ENCODE measurements around the gene CAMSAP1.

Gene CAMSAP1

GRCh38 chr9:135931349-135931820, 24.0 kb upstream of the CAMSAP1 start:
- TF ChIP-seq ZNF8 (CRISPR knock-in tag; IDR thresholded peaks at IDR 0.05) (no peak), CSDC2 (CRISPR knock-in tag; IDR thresholded peaks at IDR 0.05) (no peak)
- ATAC-seq, result no peak

GRCh38 chr9:135930446-135931345, 23.4 kb upstream of the CAMSAP1 start:
- no peak for TF ChIP-seq GLIS3 (CRISPR knock-in tag; IDR thresholded peaks at IDR 0.05)
- no peak for TF ChIP-seq ZNF8 (CRISPR knock-in tag; IDR thresholded peaks at IDR 0.05)
- ATAC-seq, result no peak

- no peak for ATAC-seq
- TF ChIP-seq ARNTL (CRISPR knock-in tag; IDR thresholded peaks at IDR 0.05; ENCODE audit: borderline replicate concordance, low read depth) (no peak), ESRRG (CRISPR knock-in tag; IDR thresholded peaks at IDR 0.05) (no peak), ZFP30 (CRISPR knock-in tag; IDR thresholded peaks at IDR 0.05) (no peak), ZFP3 (CRISPR knock-in tag; IDR thresholded peaks at IDR 0.05) (no peak), TCF4 (CRISPR knock-in tag; IDR thresholded peaks at IDR 0.05; ENCODE audit: borderline replicate concordance) (no peak), ISL1 (CRISPR knock-in tag; IDR thresholded peaks at IDR 0.05) (no peak), CSDC2 (CRISPR knock-in tag; IDR thresholded peaks at IDR 0.05) (no peak), POU6F1 (CRISPR knock-in tag; IDR thresholded peaks at IDR 0.05; ENCODE audit: borderline replicate concordance, low read depth) (no peak), ZC3H10 (CRISPR knock-in tag; IDR thresholded peaks at IDR 0.05) (no peak), PPARA (CRISPR knock-in tag; IDR thresholded peaks at IDR 0.05; ENCODE audit: borderline replicate concordance) (no peak), OSR1 (CRISPR knock-in tag; IDR thresholded peaks at IDR 0.05) (no peak), CSRNP3 (CRISPR knock-in tag; IDR thresholded peaks at IDR 0.05) (no peak), ZNF565 (CRISPR knock-in tag; conservative IDR thresholded peaks at IDR 0.05; ENCODE audit: low read depth) (no peak), GLIS3 (CRISPR knock-in tag; IDR thresholded peaks at IDR 0.05) (no peak), RARB (CRISPR knock-in tag; IDR thresholded peaks at IDR 0.05) (no peak), ZNF70 (CRISPR knock-in tag; IDR thresholded peaks at IDR 0.05) (no peak), PATZ1 (CRISPR knock-in tag; IDR thresholded peaks at IDR 0.05; ENCODE audit: borderline replicate concordance) (no peak)
These were observed 22.5 kb upstream of the CAMSAP1 start for GRCh38 chr9:135929656-135930445.

GRCh38 chr9:135928731-135929655, 21.6 kb upstream of the CAMSAP1 start:
- ATAC-seq, result no peak
- TF ChIP-seq GLIS3 (CRISPR knock-in tag; IDR thresholded peaks at IDR 0.05) (no peak), ZNF70 (CRISPR knock-in tag; IDR thresholded peaks at IDR 0.05) (no peak), TSHZ2 (CRISPR knock-in tag; IDR thresholded peaks at IDR 0.05) (no peak), TOX (CRISPR knock-in tag; IDR thresholded peaks at IDR 0.05; ENCODE audit: borderline replicate concordance) (no peak), ISL1 (CRISPR knock-in tag; IDR thresholded peaks at IDR 0.05) (no peak), POU6F1 (CRISPR knock-in tag; IDR thresholded peaks at IDR 0.05; ENCODE audit: borderline replicate concordance, low read depth) (no peak), BACH2 (CRISPR knock-in tag; IDR thresholded peaks at IDR 0.05; ENCODE audit: borderline replicate concordance) (no peak), CSRNP3 (CRISPR knock-in tag; IDR thresholded peaks at IDR 0.05) (no peak), SNAI2 (CRISPR knock-in tag; IDR thresholded peaks at IDR 0.05) (no peak)

Measured in SK-N-SH treated with all-trans-retinoic acid at 6 μM for 48 hours (cell line).